Endodermal cell (in vitro differentiated cells): ENCODE results near the gene CNTN1. TPM values are rescaled to one million over a fixed set of nuclear protein-coding genes. Genes with fewer than 3 reads are reported as not detected.

Experiments used
- DNase-seq: peaks from one replicate; pipeline ENCODE4 v3.0.0-alpha.2; 2017
- H3K27ac ChIP-seq: 2 replicates; pipeline ENCODE4 v1.5.1; 2013; ENCODE audit warnings: mild to moderate bottlenecking, low read depth, low read length, moderate library complexity
- H3K27me3 ChIP-seq: 2 replicates; pipeline ENCODE4 v1.6.1; 2013; ENCODE audit warnings: mild to moderate bottlenecking, low read length, moderate library complexity; ENCODE audit not compliant: insufficient read depth, control insufficient read depth, poor library complexity, severe bottlenecking
- H3K36me3 ChIP-seq: 2 replicates; pipeline ENCODE4 v1.7.0; 2013; ENCODE audit warnings: mild to moderate bottlenecking, low read length, moderate library complexity; ENCODE audit not compliant: control insufficient read depth, insufficient read depth
- H3K4me1 ChIP-seq: one replicate; pipeline ENCODE4 v1.7.0; 2013; ENCODE audit warnings: low read length; ENCODE audit not compliant: control insufficient read depth, insufficient read depth
- H3K4me3 ChIP-seq: 2 replicates; pipeline ENCODE4 v1.5.1; 2013; ENCODE audit warnings: mild to moderate bottlenecking, low read length, moderate library complexity
- H3K9ac ChIP-seq: 2 replicates; pipeline ENCODE4 v1.6.1; 2013; ENCODE audit warnings: mild to moderate bottlenecking, low read length, moderate library complexity; ENCODE audit not compliant: poor library complexity, severe bottlenecking; ENCODE audit errors: extremely low read depth
- H3K9me3 ChIP-seq: 2 replicates; pipeline ENCODE4 v1.6.1; 2013; ENCODE audit warnings: mild to moderate bottlenecking, low read length, moderate library complexity; ENCODE audit not compliant: control insufficient read depth
- H3K27ac Mint-ChIP-seq: 2 replicates; pipeline ENCODE4 v1.8.0; 2020; ENCODE audit warnings: mixed read lengths
- H3K27me3 Mint-ChIP-seq: 2 replicates; pipeline ENCODE4 v1.8.0; 2021; ENCODE audit warnings: mild to moderate bottlenecking, mixed read lengths; ENCODE audit not compliant: insufficient read depth
- H3K36me3 Mint-ChIP-seq: 2 replicates; pipeline ENCODE4 v1.8.0; 2020; ENCODE audit warnings: low read depth, mixed read lengths
- H3K4me1 Mint-ChIP-seq: 2 replicates; pipeline ENCODE4 v1.8.0; 2020; ENCODE audit warnings: mixed read lengths
- H3K4me3 Mint-ChIP-seq: 2 replicates; pipeline ENCODE4 v1.8.0; 2020; ENCODE audit warnings: mild to moderate bottlenecking, moderate library complexity, mixed read lengths
- H3K9me3 Mint-ChIP-seq: 2 replicates; pipeline ENCODE4 v1.8.0; 2020; ENCODE audit warnings: mild to moderate bottlenecking, mixed read lengths
- CTCF ChIP-seq: fragments of 200-600 bp; sonication (generic); conservative IDR thresholded peaks from 2 replicates; pipeline ENCODE4 v1.5.0; 2021; ENCODE audit warnings: antibody characterized with exemption, mild to moderate bottlenecking
- WGBS, 2 experiments: methylation state at CpG; one replicate each; pipeline versions ENCODE4 v1.1.5 to v1.1.7; 2013; ENCODE audit warnings: missing lambda C conversion rate in 2 of 2, mixed read lengths in 1 of 2; ENCODE audit not compliant: insufficient coverage in 1 of 2, insufficient read length in 1 of 2; 5-methylcytosine and 5-hydroxymethylcytosine counted together
- total RNA-seq, 2 donors: library from RNA; stranded (reverse); fragmentation: NEBNext Ultra II Directional in 1 of 2; extraction: Animal tissue kit (Norgen Biotek cat#: 25700) in 1 of 2; gene quantifications; 2 replicates in 1 of 2; 3 replicates in 1 of 2; pipeline ENCODE4 v1.2.1, GENCODE V29; 2021

CNTN1 gene
- total RNA-seq, 2 donors from 2014 or later = 8.4 to 8.6 TPM

- WGBS, 2 experiments = 83 to 86% methylated on average over 1 to 2 of the region's 2 CpGs
- TF ChIP-seq CTCF = no peak
- Histone ChIP-seq H3K27ac (no peak overlapping the region), H3K4me3 (no peak overlapping the region), H3K9ac (no peak overlapping the region), H3K27me3 (no peaks in the 10 kb centered on the region), H3K36me3 (no peaks in the 10 kb centered on the region), H3K4me1 (no peaks in the 10 kb centered on the region), H3K9me3 (no peaks in the 10 kb centered on the region)
- no peak overlapping the region for H3K27ac Mint-ChIP-seq
- H3K27me3 Mint-ChIP-seq = no peaks in the 10 kb centered on the region
- no peaks in the 10 kb centered on the region for H3K36me3 Mint-ChIP-seq
- no peak overlapping the region for H3K4me3 Mint-ChIP-seq
- no peaks in the 10 kb centered on the region for H3K4me1 Mint-ChIP-seq
- no peak for DNase-seq
- H3K9me3 Mint-ChIP-seq = no peaks in the 10 kb centered on the region
Measured at GRCh38 chr12:40718878-40719372, 26.7 kb downstream of the CNTN1 start.

DNA sequence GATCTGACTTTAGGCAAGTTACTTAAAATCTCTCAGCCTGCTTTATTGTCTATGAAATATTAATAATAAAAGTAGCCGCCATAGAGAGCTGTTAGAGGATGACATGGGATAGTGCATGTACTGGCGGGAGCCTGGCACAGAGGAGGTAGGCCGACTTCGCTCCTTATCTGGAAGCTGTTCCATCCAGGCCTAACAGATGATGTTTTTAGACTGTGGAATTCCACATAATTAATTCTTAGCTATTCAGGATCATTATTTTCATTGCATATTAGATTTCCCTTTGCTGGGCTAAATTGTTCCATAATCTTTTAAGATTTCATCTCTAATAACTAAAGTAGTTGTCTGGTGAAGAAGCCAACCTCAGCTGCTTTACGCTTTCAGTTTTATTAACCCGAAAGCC, 30.8 kb downstream of the CNTN1 start:
- Mint-ChIP-seq H3K27ac (no peak overlapping the region), H3K36me3 (no peaks in the 10 kb centered on the region), H3K27me3 (no peaks in the 10 kb centered on the region), H3K9me3 (no peaks in the 10 kb centered on the region), H3K4me1 (no peaks in the 10 kb centered on the region), H3K4me3 (no peak overlapping the region)
- H3K4me1 ChIP-seq = no peaks in the 10 kb centered on the region
- H3K9ac ChIP-seq = no peak overlapping the region
- H3K9me3 ChIP-seq = no peaks in the 10 kb centered on the region
- no peaks in the 10 kb centered on the region for H3K27me3 ChIP-seq
- no peak overlapping the region for H3K27ac ChIP-seq
- no peak for TF ChIP-seq CTCF
- WGBS, 2 experiments = 91 to 100% methylated on average over 2 to 6 of the region's 6 CpGs
- DNase-seq = no peak
- H3K4me3 ChIP-seq = no peak overlapping the region
- H3K36me3 ChIP-seq = no peaks in the 10 kb centered on the region

GRCh38 chr12:40726366-40726765, 34.1 kb downstream of the CNTN1 start:
- DNase-seq = no peak
- no peaks in the 10 kb centered on the region for H3K4me1 ChIP-seq
- H3K27me3 ChIP-seq = no peaks in the 10 kb centered on the region
- no peaks in the 10 kb centered on the region for H3K36me3 ChIP-seq
- WGBS, 2 experiments = no CpG with 5 or more reads among the region's 1 CpG
- no peak overlapping the region for H3K9ac ChIP-seq
- no peak for TF ChIP-seq CTCF
- H3K36me3 Mint-ChIP-seq = no peaks in the 10 kb centered on the region
- H3K4me1 Mint-ChIP-seq = no peaks in the 10 kb centered on the region
- no peak overlapping the region for H3K27ac ChIP-seq
- H3K27ac Mint-ChIP-seq = no peak overlapping the region
- no peaks in the 10 kb centered on the region for H3K9me3 Mint-ChIP-seq
- no peaks in the 10 kb centered on the region for H3K27me3 Mint-ChIP-seq
- no peaks in the 10 kb centered on the region for H3K9me3 ChIP-seq
- H3K4me3 Mint-ChIP-seq = no peak overlapping the region
- no peak overlapping the region for H3K4me3 ChIP-seq
